A204.1 (cell line): ENCODE data around the gene GEMIN8.

Experiments
- FAIRE-seq: peaks from 2 replicates; lab custom pipeline; 2012; peaks lifted over from hg19 to GRCh38; lab: Jason Lieb, UNC

Gene GEMIN8

GRCh38 chrX:14029425-14030173 is at the start of gene GEMIN8:
GEMIN8 (minus strand) TSS chrX:14029892; CDS start chrX:14021478, 8,414 bp downstream.
- FAIRE-seq = no peak

DNA sequence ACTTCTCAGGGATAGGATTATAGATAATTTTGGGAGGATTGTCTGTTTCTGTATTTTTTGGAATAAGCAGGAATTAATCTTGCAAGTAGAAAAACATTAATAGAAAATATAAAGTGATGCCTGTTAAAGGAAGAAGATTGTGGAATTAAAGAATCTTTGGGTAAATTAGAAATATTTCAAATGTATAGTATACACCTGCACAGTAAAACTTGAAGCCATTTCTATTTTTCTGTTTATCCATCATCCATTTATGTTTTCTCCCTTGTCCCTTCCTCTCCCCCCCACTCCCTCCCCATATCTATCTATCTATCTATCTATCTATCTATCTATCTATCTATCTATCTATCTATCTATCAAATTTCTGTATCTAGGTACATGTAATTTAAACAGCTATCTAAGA is 46.9 kb upstream of the GEMIN8 start:
- FAIRE-seq = no peak

DNA sequence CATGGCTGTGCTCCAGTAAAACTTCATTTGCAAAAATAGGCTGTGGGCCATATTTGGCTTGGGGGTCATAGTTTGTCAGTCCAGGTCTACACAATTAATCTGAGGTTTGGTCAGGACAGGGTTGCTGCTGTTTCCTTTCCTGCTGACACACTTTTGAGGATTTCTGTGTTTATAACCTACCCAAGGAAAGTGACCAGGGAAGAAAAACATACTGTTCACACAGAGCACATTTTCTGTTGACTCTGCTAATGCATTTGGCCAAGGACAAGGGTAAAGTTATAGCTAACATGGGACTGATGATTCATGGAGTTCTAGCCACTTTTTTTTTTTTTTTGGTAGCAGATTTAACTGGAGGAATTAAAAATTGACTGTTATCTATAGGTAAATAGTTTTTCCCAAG is 43.9 kb upstream of the GEMIN8 start:
- no peak for FAIRE-seq

DNA sequence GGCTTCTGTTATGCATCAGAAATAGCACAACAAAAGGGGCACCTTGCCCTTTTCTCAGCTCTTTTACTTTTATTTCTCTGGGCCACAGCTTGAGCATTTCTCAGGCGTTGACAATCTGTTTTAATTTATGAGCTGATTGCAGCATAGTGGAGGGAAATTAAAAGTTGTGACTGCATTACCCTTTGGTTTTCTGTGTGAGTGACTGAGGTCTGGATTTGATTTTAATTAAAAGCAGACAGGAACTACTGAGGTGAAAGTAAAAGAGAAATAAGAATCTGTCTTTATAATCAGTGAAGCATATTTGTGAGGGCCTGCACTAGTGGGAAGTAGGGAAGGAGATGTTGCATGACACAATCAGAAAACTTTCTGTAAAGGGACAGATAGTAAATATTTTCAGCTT is 43.4 kb upstream of the GEMIN8 start:
- FAIRE-seq = no peak

GRCh38 chrX:14065800-14066199 is 36.1 kb upstream of the GEMIN8 start:
- FAIRE-seq = no peak

DNA sequence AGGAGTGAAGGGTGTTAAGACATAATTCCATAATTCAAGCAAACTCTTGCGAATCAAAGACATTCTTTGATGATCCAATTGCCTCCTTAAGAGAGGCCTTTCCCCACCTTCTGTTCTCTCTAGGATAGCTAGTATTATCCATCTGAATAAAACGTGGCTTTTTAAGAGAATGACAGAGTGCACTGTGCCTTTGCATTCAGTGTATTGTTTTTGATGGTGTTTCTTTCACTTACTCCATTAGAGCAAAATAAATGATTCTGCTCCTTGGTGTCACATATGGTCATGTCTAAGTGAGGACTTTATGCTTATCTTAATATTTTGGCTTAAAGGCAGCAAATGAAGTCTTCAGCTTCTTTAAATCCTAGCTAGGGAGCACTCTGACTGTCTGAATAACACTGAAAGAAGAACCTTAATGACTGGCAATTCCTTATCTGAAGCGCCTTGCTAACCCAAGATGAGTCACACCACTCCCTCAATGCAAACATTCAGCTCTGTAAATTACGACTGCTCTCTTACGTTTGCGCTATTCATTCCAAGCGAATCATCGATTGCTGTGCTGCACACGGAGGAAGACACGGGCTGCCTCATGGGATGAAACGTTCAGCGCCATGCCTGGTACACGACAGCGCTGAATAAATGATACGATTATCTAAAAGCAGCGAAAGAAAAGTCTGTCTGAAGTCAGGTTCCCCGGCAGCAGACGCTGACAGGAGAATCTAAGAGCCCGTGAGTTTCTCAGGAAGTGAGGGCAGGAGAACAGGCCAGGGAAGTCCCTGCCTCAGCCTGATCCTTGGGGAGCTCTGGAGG is 35.1 kb upstream of the GEMIN8 start:
- FAIRE-seq = no peak

- FAIRE-seq = no peak
These were observed 32.8 kb upstream of the GEMIN8 start for GRCh38 chrX:14062524-14062923.

GRCh38 chrX:14056206-14056605 is 26.5 kb upstream of the GEMIN8 start:
- no peak for FAIRE-seq

DNA sequence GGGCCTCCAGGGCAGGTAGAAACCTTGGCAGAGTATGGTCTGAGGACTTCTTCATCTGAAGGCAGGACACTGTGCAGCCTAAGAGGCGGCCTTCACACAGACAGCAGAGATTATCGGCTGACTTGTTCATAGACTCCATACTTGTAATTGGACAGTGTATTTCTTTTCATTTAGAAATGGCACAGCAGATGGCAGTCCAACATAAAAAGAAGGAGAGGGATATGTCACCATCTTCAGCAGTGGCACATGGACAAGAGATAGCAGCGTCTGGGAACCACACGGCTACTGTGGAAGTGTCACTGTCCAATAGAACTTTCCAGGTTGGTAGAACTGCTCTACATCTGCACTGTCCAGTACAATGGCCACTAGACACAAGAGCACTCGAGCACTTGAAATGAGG is 21.7 kb upstream of the GEMIN8 start:
- no peak for FAIRE-seq

- FAIRE-seq = no peak
These were observed 21.0 kb upstream of the GEMIN8 start for GRCh38 chrX:14050709-14051108.

DNA sequence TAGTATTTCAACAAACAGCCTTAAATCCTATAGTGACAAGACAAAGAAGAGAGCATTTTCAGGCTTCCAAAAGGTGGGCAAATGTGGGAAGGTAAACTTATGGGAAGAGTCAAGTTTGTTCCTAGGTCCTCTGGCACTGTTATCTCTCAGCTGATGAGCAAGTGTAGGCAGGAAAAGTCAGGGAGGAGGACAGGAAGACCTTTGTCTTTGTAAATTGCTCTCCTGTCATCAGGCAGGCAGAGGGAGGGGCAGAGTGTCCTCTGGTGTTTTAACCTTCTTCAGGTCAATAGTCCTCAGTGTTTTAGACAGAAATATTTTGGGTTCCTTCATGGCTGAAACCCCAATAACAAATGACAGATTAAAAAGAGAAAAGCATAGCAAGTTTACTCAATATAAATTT is 13.5 kb upstream of the GEMIN8 start:
- no peak for FAIRE-seq

DNA sequence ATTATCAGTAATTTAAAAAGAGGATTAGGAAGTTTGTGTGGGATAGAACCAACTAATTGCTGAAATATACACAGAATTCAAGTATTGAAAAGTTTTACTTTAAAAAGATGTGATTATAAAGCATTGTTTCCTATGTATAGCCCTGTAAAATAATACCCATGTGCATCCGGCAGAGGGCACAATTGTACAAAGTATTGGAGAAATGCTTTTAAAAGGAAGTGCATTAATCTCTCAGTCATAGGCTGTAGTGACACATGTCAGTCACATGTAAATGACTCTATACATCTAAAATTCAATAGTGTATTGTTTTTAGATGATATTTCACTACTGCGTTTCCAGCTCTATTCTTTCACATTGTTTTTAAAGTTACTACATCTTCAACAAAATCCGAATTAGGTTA is 9.7 kb upstream of the GEMIN8 start:
- FAIRE-seq = peak; percentile 95

DNA sequence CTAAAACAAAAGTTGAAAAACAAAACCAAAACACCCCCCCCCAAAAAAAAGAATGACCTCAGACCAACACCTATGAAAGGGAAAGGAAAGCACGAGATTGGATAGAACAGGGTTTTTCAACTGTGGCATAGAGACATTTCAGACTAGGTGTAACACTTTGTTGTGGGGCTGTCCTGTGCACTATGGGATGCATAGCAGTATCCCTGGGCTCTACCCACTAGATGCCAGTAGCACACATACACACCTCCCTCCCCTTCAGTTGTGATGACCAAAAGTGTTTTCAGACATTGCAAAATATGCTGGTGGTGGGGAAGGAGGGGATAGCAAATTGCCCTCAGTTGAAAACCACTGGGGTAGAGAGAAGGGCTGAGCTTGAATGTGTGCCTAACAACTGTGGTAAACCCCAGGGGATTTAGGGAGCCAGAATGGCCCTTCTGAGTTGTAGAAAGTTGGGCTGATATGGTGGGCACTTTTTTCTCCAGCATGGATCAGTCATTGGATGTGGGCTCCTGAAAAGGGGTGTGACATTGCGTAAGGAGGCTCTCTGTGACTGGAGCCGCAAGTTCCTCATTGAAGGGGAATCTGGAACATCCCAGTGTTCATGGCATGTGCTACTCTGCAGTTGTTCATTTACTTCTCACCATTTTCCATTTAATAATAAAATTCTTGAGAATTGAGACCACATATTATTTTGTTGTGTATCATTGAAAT is 8.8 kb upstream of the GEMIN8 start:
- no peak for FAIRE-seq

DNA sequence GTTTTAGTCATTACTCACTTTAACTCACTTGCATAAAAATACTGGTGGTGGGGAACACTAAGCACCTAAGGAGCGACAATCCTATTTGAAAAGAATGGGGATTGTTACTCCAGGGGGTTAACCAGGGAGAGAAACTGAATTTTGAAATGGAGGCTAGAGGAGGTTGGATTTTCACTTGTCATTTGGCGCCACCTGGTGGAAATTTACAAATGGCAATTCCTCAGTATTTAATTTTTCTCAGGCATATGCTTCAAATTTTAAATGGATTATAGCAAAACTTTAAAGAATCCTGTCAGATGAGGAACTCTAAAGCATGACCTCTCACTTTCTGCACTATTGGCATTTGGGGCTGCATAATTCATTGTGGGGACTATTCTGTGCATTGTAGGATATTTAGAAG is 2.7 kb upstream of the GEMIN8 start:
- FAIRE-seq = peak; percentile 94

GRCh38 chrX:14030174-14030530 is 460 bp upstream of the GEMIN8 start:
- no peak for FAIRE-seq

DNA sequence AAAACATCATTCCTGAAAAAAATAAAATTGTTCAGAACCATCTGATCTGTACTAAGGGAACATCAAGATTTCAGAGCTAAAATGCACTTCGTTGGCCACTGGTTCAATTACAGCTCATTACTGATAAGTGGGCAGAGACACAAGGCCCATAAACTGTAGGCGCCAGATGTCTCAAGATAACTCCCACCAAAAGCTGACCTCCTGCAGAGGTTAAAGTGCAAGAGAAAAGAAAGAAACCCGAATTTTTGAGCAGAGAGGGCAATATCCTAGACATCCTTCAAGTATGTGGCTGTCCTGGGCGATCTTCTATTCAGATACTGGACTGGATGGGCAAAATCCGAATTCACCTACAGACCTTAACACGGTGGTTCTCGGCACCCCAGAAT is 660 bp downstream of the GEMIN8 start:
- FAIRE-seq = no peak

GRCh38 chrX:14028473-14028872 is 1.2 kb downstream of the GEMIN8 start:
- no peak for FAIRE-seq

DNA sequence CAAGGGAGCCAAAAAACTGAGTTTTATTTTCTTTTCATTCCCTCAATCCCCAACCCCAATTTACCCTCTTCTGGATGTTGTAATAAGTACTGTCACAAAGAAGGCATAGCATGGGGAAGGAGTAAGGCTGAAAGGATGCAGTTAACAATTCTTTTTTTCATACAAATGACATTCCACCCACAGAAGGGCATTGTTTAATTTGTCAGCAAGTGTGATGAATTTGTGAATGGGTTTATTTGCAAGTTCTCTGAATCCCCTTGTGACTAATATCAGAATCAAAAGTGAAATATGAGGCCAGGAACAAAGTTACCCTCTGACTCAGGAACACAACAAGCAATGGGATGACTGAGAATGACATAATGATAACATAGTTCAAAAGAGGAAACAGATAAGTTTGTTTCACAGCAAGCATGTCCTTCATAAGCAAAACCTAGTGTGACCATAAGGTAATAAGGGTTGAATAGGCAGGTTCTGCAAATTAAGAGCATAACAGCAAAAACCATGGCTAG is 2.1 kb downstream of the GEMIN8 start:
- FAIRE-seq = no peak

- no peak for FAIRE-seq
These were observed 2.7 kb downstream of the GEMIN8 start for GRCh38 chrX:14027036-14027435.

DNA sequence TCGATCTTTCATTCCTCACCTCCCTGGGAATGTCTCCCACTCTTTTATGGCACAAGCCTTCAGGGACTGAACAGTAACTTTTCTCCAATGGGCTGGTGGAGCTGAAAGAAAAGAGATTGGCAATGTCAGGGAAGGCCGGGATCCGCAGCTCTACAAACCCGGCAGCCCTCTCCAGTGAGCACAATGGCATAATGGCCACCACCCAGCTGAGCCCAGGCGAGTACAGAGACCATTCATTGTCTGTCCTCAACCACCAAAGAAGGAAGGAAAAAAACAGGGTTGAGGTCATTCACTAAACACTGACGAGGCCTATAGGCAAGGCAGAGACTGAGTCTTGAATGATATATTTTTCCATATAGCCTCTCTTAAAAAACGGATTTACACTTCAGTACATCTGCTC is 3.6 kb downstream of the GEMIN8 start:
- FAIRE-seq = no peak

- FAIRE-seq = no peak
These were observed 7.7 kb downstream of the GEMIN8 start for GRCh38 chrX:14022019-14022418.

DNA sequence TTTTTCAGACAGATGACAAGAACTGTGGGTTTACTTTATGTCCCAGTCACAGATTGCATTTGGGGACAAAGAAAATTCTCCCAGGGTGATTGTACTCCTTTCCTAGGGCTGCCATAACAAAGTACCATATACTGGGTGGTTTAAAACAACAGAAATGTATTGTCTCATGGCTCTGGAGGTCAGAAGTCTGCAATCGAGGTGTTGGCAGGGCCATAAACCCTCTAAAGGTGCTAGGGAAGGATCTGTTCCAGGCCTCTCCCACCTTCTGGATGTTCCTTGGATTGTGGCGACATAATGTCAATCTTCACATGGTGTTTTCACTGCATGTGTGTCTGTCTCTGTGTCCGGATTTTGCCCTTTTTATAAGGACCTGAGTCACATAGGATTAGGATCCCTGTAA is 12.3 kb downstream of the GEMIN8 start:
- FAIRE-seq = no peak

- no peak for FAIRE-seq
These were observed 13.8 kb downstream of the GEMIN8 start for GRCh38 chrX:14015941-14016340.
